HG03095 (cell line): Measurements from ENCODE around the gene AFF2.

ENCODE experiments used
- ATAC-seq: cut with Tn5 transposase; IDR thresholded peaks from one replicate; pipeline ENCODE4 v1.9.1; 2021; ENCODE audit warnings: moderate library complexity; ENCODE audit not compliant: unreplicated experiment

The AFF2 gene

GRCh38 chrX:148580016-148580415 lies 79.6 kb downstream of the AFF2 start:
- ATAC-seq, result no peak

GRCh38 chrX:148582353-148582752 lies 81.9 kb downstream of the AFF2 start:
- ATAC-seq, result no peak

GRCh38 chrX:148588649-148589310 lies 88.4 kb downstream of the AFF2 start:
- ATAC-seq, result no peak

GRCh38 chrX:148592595-148592994 lies 92.2 kb downstream of the AFF2 start:
- no peak for ATAC-seq

GRCh38 chrX:148593146-148593545 lies 92.7 kb downstream of the AFF2 start:
- ATAC-seq, result no peak

GRCh38 chrX:148593987-148594386 lies 93.6 kb downstream of the AFF2 start:
- no peak for ATAC-seq

GRCh38 chrX:148599404-148599803 lies 99.0 kb downstream of the AFF2 start:
- no peak for ATAC-seq

- no peak for ATAC-seq
Measured at GRCh38 chrX:148600131-148600530, 99.7 kb downstream of the AFF2 start.

GRCh38 chrX:148600581-148600980 lies 100.2 kb downstream of the AFF2 start:
- ATAC-seq, result no peak

- no peak for ATAC-seq
Measured at GRCh38 chrX:148601034-148601433, 100.6 kb downstream of the AFF2 start.

- ATAC-seq, result peak; percentile 84
Measured at GRCh38 chrX:148609515-148610327, 109.3 kb downstream of the AFF2 start.

GRCh38 chrX:148610328-148610698 lies 109.9 kb downstream of the AFF2 start:
- ATAC-seq, result peak; percentile 70

GRCh38 chrX:148611993-148612392 lies 111.6 kb downstream of the AFF2 start:
- no peak for ATAC-seq

GRCh38 chrX:148612431-148612830 lies 112.0 kb downstream of the AFF2 start:
- no peak for ATAC-seq

- ATAC-seq, result no peak
Measured at GRCh38 chrX:148613636-148614035, 113.2 kb downstream of the AFF2 start.

- no peak for ATAC-seq
Measured at GRCh38 chrX:148615491-148615890, 115.1 kb downstream of the AFF2 start.

- no peak for ATAC-seq
Measured at GRCh38 chrX:148618470-148619445, 118.3 kb downstream of the AFF2 start.

GRCh38 chrX:148620023-148620422 lies 119.6 kb downstream of the AFF2 start:
- no peak for ATAC-seq

- no peak for ATAC-seq
Measured at GRCh38 chrX:148624951-148625474, 124.6 kb downstream of the AFF2 start.

GRCh38 chrX:148628621-148629020 lies 128.2 kb downstream of the AFF2 start:
- no peak for ATAC-seq

GRCh38 chrX:148629434-148629833 lies 129.0 kb downstream of the AFF2 start:
- no peak for ATAC-seq
